Stimulated activated CD4-positive, alpha-beta T cell treated with anti-CD3 and anti-CD28 coated beads, Interleukin-15, amount 100 ng/mL, for 1 hour (primary cell): ENCODE data around the gene HUNK.

Source experiments
- DNase-seq, 2 donors: peaks; one replicate each; pipeline ENCODE4 v3.0.0-alpha.2; 2020; ENCODE audit warnings: low read depth in 1 of 2, low spot score in 1 of 2

HUNK gene

DNA sequence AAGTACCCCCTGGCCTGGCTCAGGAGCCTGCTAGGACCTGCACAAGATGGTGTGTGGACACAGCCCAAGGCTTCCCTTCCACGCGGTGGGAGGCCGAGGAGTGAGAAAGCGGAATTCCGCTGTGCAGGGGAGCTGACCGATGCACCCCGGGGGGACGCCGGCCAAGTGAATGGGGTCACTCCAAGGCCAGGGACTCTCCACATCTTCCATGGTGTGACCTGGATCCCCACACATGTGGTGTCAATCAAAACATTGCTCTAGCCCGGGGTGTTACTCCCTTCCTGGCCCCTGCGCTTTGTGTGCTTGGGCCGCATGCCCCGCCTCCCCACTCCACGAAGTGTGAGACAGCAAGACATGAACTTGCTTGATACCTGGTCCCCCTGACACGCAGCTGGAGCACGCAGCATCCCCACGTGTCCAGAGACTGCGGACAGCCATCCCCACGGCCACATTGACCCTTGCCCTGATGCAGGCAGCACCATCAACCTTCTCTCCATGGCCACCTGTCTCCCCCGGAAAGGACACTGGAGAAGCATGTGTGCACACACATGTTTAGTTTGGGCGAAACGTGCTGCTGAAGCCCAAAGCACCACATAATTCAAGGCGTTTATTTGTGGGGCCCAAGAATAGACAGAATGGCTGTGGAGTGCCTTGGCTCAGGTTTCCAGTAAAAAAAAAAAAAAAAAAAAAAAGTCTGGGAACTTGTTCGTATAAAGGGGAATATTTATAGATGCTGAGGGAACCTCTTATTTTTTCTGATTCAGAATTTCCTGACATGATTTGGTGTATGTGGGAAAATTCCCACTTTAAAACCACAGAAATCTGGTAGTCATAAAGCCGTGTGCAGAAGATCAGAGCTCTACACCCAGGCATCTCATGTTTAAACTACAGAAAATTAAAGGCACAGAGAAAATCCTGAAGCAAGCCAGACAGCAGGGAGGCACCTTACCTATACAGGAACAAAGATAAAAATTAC, 171.7 kb downstream of the HUNK start:
- no peak for DNase-seq

GRCh38 chr21:32046191-32046590, 173.4 kb downstream of the HUNK start:
- DNase-seq, result no peak

DNA sequence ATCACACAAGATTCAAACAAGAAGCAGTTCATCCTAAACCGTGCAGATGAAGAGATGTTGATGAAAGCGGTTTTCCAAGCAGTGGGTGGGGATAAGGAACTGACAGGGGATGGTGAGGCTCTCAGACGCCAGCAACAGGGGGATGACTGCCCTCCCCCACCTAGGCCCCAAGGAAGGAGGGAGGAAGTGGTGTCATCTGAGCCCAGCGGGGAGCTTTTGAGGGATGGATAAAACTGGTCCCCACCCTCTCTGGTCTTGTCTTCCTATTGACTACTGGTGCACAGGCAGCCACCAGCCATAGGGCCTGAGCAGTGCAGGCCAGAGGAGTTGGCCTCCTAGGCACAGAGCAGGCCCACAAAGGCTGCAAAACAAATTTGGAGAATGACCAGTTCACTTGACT, 175.5 kb downstream of the HUNK start:
- DNase-seq, result no peak
